ENCODE results near the gene FRMD8.

FRMD8 gene

DNA sequence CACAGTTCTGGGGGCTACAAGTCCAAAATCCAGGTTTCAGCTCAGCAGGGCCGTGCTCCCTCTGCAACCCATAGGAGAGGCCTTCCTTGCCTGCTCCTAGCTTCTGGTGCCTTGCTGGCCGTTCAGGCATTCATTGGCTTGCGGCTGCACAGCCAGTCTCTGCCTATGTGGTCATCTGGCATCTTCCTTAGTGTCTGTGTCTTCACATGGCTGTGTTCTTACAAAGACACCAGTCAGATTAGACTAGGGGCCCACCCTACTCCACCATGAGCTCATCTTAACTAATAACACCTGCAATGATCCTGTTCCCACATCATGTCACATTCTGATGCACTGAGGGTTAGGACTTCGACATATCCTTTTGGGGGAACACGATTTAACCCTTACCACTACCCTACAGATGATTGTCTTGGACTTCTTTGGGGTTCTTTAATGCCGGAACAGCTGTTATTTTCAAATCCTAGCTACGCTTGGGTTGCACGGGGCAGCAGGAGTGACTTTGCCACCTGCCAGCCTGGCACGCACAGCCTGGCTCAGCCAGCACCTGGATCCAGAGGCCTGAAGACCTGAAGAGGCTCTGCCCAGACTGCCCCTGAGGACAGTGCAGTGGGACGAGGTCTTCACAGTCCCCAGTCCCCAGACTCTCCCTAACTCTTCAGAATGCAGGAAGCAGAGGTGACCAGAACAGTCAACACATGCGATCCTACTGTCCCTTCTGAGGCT, 28.5 kb downstream of the FRMD8 start:
- DNase-seq (ENCODE audit: low spot score): no peak

DNA sequence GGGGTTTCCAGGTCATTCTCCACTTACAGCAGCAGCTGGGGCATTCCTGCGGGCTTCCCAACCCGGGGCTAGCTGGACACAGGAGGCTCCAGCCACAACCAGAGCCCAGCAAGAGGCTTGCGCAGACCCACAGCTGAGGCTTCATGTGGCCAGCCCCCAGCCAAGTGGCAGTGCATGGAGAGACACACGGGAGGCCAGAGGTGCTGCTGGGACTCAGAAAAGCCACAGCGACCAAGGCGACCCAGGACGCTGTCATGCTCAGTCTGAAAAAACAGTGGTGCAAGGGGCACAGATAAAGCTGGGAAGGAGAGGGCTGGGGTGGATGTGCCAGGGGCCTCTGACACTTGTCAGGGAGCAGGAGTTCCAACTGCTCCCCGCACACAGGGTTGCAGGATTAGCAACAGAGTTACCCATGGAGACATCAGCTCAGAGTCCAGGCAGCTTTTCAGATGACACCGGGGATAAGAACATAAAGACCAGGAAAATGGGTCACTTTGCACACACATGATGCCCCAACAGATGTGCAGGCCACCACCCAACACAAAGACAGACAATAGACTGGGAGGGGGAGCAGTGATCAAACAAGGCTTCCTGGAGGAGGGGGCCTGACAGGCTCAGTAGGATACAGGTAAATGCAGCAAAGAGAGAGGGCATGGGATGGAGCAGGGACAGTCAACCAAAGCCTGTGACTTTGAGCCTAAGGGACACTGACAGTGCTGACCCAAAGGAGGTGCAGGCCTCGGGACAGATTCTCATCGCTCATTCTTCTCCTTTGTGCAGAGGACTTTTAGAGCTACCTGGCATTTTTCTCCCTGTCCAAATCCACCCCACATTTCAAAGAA, 29.3 kb downstream of the FRMD8 start:
- no peak for DNase-seq (ENCODE audit: low spot score)

DNA sequence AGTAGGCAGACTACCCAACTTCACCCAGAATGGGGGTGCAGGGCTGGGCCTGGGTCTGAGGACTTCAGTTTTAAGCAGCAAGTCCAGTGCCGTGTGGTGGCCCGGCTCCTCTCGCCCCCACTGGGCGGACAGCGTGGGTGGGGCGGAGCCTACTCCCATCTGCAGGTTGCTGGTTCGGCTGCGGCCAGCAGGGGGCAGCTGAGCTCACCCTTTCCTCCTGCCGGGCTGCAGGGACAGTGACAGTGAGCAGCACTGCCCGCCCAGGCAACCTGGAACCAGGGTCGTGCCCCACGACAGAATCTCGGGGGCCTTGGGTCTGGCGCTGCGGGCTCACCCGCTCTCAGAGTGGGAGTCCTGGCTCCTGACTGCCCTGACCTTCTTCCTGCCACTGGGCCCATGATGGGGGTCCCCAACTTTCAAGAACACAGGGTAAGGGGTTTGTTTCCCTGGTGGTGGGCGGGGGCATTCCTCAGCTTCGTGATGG, 29.9 kb downstream of the FRMD8 start:
- peak; percentile 93 for DNase-seq (ENCODE audit: low spot score)

DNA sequence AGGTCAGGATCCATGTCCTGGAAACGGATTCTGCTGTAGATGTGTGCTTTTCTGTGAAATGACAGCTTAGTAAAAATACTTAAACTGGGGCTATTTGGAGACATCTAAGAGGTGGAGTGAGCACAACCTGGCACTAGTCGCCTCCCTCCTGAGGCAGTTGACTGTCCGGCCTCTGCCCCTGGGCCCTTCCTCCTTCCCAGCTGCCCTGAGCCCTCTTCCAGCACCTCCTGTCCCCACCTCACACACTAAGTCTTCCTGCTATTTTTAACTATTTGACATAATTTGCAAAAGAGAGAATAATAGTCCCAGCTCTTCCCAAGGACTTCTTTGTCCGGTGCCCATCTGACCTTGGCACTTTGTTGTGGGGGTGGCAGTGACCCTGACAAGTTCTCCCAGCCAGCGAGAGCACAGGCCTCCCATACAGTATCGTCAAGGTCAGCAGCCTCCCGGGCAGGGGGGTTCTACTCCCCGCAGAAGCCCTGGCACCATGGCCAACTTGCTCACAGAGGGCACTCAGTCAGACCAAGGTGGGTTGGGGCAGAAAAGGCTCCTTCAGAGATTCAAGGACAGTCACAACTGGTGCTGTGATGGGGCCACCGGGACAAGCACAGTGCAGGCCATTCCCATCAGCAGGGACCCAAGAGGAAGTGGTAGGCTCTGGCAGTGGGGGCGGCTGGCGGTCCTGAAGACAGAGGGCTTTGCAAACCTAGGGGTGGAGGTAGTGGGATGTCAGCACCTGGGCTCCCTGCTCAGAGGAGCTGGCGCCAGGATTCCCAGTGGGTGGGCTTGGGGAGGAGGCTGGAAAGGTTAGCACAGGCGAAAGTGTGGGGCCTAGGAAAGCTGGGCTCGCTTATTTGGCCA, 30.6 kb downstream of the FRMD8 start:
- no peak for DNase-seq (ENCODE audit: low spot score)

DNA sequence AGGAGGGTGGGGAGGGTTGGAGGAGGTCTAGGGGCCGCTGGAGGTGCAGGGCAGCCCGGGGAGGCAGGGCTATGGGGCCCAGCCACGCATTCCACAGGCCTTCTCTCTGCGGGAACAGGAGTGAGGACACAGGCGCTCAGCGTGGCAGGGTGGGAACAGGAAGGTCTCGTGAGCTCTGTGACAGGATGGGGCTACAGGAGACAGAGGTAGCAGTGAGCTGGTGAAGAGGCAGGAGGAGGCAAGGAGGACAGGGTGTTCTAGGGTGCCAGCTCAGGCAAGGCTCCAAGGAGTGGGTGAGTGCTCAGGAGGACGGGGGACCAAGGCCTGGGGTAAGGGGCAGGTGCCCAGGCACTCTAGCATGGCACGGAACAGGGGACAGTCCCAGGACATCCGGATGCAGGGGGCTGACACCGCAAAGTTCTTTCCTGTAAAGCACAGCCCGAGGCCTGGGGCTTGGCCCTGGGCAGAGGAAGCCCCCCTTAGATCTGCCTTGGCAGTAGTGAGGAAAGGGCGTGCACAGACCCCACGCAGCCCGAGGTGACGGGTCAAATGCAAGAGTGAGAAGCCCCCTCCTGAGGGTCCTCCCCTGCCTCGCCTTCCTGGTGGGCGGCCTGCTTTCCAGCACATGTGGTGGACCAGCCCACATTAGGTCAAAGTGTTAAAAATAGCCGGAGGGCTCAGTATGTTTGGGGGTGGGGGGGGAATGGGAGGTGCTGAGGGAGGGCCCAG, 31.4 kb downstream of the FRMD8 start:
- peak; percentile 42 for DNase-seq (ENCODE audit: low spot score)

DNA sequence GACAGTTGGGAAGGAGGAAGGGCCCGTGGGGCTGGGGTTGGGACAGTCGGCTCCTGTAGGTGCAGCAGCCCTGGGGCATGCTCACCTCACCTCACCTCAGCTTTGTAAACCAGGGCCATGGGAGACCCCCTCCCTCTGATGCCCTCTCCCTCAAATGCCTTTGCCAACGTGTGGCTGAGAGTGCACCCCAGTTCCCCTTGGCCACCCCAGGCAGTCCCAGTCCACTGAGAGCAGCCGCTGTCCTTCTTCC, 31.9 kb downstream of the FRMD8 start:
- DNase-seq (ENCODE audit: low spot score): no peak

DNA sequence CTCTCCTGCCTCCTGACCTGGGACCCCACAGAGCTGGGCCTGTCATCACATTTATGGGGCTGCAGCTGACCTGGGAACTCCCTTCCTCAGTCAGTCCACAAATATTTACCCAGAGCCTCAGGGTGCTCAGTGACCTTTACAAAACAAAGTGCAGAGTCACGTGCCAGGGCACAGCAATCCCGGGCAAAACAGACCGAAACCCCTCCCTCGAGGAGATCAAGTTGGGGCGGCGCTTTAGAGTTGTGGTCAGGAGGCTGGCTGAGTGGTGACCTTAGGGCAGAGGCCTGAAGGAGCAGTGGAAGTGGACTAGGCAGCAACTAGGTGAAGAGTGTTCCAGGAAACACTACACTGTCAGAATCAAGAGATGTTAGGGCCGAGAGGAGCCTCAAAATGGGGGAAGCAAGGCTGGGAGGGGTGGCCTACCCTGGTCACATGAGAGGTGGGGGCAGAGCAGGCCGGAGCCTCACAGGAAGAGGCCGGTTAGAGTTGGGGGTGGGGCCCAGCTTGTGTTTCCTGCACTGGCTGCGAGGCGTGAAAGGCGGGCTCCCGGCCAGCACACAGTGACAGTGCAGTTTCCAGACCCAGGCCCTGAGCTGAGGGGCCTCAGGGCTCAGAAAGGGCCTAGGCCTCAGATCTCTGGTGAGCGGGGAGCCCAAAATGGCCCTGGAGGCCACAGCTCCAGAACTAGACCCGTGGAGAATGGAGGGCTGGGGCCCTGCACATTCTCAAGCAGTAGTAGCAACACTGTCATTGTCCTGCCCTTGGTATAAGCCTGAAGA, 32.4 kb downstream of the FRMD8 start:
- peak; percentile 88 for DNase-seq (ENCODE audit: low spot score)

DNA sequence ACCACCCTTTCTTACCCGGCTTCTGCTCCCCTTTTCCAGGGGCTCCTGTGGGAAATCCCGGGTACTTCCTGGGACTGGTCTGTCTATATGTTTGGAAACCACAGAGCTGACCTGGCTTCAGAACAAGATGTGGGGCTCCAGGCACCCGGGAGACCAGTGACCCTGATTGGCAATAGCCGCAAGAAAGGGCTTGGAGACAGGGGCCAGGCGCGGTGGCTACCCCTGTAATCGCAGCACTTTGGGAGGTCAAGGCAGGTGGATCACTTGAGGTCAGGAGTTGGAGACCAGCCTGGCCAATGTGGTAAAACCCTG, 33.0 kb downstream of the FRMD8 start:
- DNase-seq (ENCODE audit: low spot score): no peak

DNA sequence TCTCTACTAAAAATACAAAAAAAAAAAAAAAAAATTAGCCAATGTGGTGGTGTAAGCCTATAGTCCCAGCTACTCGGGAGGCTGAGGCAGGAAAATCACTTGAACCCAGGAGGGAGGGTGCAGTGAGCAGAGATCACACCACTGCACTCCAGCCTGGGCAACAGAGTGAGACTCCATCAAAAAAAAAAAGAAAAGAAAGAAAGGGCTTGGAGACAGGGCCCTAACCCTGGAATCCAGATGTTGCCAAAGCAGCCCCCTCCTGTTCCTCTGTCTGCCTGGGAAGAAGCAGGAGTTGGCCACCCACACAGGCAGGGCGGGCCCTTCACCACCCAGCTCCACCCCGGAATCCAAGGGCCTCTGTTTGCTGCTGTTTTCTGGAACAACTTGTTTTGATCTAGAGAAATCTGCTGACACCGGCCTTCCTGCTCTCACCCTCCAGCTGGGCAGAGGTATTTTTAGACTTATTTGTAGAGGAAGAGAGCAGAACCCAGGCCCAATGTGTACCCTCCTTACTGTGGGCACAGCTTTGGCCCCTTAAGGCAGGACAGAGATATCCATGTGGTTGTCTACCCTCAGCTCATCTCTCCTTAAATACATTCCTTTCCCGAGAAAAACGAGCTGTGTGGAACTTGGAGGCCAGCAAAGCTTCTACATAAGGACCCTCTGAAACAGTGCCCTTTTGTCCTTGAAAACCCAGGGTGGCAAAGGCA, 33.5 kb downstream of the FRMD8 start:
- peak; percentile 83 for DNase-seq (ENCODE audit: low spot score)

DNA sequence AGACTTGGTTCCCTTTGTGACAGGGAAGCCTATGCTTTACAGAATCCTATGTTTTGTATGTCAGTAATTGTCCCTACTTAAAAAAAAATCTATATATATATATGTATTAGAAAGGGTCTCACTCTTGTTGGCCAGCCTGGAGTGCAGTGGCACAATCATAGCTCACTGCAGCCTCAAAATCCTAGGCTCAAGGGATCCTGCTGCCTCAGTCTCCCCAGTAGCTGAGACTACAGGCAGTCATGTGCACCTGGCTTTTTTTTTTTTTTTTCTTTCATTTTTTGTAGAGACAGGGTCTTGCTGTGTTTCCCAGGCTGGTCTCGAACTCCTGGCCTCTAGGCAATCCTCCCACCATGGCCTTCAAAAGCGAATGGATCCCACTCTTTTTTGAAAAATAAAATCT, 34.1 kb downstream of the FRMD8 start:
- no peak for DNase-seq (ENCODE audit: low spot score)

DNA sequence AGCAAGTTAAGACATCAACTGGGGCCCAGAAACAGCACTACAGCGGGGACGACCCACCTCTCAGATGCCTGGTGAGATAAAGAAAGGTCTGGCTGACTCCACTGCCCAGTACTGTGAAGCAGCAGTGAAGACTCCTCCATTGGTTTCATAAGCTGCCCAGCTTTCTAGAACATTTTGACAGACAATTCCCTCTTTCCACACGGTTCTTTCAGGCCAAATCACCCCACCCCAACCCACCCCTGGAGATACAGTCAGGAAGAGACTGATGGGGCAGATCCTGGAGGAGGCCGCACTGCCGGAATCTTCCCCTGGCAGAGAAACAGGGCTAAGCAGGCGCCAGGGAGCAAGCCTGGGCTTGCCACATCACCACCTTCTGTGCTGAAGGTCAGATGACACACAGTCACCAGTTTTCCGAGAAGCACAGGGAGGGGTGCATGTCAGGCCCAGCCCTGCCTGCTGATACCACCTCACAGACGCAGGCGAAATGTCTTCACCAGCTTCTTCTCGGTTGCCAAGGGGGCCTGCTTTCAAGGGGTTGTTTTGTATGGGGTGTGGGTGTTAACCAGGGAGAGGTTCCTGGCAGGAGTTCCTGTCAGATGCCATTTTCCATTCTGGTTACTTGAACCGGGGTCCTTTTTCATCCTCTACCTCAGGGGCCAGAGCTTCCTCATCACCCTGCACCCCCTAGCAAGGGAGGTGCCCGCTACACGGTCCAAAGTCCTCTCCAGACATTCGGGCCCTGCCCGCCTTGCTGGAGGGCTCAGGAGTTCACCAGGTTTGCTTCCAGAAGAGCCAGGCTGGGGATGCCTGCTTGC, 34.7 kb downstream of the FRMD8 start:
- DNase-seq (ENCODE audit: low spot score): peak; percentile 97

DNA sequence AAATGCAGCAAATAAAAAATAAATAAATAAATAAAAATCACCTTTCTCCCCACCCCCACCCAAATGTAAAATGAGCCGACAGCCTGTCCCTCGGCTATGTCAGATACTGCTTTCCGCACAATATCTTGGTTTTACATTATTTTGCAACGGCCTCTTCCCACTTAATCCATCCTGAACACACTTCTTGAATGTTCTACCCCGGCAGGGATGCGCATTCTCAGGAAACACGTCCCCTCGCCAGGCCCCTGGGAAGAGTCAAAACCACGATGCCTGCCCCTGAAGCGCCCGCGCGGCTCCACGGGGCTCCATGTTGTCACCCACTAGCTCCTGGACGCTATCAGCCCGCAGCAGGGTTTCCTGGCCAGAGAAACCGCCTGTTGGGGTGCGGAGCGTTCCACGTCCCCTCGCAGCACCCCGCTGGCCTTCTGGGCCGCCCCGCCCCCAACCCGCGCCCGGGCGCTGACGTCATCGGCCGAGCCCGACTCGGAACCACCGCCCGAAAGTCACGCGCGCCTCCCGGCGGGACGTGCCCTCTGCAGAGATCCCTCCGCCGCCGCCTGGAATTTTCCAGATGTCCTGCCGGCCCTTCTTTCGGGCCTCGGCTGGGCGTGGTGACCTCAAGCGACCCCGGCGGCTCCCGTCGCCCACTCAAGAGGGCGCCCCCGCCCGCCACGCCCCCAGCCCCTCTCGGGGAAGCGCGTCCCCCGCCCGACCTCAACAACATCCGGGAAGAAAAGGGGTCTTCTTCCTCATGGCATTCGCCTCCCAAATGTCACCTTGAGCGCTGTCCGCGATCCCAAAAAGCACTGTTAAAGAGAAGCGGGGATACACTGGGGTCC, 35.6 kb downstream of the FRMD8 start:
- DNase-seq (ENCODE audit: low spot score): peak; percentile 94

DNA sequence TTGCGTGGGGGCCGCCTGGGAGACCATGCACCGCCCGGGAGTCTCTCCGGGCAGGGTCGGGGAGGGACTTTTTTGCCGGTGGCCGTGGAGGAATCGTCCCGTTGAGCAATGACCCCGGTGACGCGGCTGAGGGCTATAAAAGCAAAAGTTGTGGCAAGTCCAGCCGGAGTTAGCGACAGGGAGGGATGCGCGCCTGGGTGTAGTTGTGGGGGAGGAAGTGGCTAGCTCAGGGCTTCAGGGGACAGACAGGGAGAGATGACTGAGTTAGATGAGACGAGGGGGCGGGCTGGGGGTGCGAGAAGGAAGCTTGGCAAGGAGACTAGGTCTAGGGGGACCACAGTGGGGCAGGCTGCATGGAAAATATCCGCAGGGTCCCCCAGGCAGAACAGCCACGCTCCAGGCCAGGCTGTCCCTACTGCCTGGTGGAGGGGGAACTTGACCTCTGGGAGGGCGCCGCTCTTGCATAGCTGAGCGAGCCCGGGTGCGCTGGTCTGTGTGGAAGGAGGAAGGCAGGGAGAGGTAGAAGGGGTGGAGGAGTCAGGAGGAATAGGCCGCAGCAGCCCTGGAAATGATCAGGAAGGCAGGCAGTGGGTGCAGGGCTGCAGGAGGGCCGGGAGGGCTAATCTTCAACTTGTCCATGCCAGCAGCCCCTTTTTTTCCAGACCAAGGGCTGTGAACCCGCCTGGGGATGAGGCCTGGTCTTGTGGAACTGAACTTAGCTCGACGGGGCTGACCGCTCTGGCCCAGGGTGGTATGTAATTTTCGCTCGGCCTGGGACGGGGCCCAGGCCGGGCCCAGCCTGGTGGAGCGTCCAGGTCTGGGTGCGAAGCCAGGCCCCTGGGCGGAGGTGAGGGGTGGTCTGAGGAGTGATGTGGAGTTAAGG, 36.4 kb downstream of the FRMD8 start, which contains the start of gene NEAT1:
Gene NEAT1 (plus strand): TSS at position 166 of the 883 bp plus-strand sequence.
- DNase-seq (ENCODE audit: low spot score): peak; percentile 97

DNA sequence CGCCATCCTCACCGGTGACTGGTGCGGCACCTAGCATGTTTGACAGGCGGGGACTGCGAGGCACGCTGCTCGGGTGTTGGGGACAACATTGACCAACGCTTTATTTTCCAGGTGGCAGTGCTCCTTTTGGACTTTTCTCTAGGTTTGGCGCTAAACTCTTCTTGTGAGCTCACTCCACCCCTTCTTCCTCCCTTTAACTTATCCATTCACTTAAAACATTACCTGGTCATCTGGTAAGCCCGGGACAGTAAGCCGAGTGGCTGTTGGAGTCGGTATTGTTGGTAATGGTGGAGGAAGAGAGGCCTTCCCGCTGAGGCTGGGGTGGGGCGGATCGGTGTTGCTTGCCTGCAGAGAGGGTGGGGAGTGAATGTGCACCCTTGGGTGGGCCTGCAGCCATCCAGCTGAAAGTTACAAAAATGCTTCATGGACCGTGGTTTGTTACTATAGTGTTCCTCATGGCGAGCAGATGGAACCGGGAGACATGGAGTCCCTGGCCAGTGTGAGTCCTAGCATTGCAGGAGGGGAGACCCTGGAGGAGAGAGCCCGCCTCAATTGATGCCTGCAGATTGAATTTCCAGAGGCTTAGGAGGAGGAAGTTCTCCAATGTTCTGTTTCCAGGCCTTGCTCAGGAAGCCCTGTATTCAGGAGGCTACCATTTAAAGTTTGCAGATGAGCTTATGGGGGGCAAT, 37.2 kb downstream of the FRMD8 start:
- DNase-seq (ENCODE audit: low spot score): peak; percentile 54

DNA sequence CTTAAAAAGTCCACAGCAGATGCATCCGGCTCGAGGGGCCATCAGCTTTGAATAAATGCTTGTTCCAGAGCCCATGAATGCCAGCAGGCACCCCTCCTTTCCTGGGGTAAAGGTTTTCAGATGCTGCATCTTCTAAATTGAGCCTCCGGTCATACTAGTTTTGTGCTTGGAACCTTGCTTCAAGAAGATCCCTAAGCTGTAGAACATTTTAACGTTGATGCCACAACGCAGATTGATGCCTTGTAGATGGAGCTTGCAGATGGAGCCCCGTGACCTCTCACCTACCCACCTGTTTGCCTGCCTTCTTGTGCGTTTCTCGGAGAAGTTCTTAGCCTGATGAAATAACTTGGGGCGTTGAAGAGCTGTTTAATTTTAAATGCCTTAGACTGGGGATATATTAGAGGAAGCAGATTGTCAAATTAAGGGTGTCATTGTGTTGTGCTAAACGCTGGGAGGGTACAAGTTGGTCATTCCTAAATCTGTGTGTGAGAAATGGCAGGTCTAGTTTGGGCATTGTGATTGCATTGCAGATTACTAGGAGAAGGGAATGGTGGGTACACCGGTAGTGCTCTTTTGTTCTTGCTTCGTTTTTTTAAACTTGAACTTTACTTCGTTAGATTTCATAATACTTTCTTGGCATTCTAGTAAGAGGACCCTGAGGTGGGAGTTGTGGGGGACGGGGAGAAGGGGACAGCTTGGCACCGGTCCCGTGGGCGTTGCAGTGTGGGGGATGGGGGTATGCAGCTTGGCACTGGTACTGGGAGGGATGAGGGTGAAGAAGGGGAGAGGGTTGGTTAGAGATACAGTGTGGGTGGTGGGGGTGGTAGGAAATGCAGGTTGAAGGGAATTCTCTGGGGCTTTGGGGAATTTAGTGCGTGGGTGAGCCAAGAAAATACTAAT, 38.0 kb downstream of the FRMD8 start:
- peak; percentile 69 for DNase-seq (ENCODE audit: low spot score)
